ENCODE measurements around the gene STX16. TPM values are rescaled to one million over a fixed set of nuclear protein-coding genes. Genes with fewer than 3 reads are reported as not detected.

The STX16 gene
- total RNA-seq, 2 experiments from 2014 or later, result 163 to 173 TPM

GRCh38 chr20:58612121-58612691 lies 38.9 kb upstream of the STX16 start:
- ChIA-PET POLR2A (no interaction called here), CTCF (interaction anchor here (0.5 to 0.7 kb wide), 2 partner anchors 227 to 289 kb away, joined by 4 to 6 read pairs; no protein-coding TSS in a partner anchor)
- Mint-ChIP-seq H3K27ac (no peak overlapping the region), H3K4me3 (no peak overlapping the region), H3K36me3 (ENCODE audit: low read depth) (no peaks in the 10 kb centered on the region), H3K4me1 (no peaks in the 10 kb centered on the region), H3K27me3 (peaks cover 2% of the 10 kb centered on the region), H3K9me3 (no peaks in the 10 kb centered on the region)
- DNase-seq, result no peak

DNA sequence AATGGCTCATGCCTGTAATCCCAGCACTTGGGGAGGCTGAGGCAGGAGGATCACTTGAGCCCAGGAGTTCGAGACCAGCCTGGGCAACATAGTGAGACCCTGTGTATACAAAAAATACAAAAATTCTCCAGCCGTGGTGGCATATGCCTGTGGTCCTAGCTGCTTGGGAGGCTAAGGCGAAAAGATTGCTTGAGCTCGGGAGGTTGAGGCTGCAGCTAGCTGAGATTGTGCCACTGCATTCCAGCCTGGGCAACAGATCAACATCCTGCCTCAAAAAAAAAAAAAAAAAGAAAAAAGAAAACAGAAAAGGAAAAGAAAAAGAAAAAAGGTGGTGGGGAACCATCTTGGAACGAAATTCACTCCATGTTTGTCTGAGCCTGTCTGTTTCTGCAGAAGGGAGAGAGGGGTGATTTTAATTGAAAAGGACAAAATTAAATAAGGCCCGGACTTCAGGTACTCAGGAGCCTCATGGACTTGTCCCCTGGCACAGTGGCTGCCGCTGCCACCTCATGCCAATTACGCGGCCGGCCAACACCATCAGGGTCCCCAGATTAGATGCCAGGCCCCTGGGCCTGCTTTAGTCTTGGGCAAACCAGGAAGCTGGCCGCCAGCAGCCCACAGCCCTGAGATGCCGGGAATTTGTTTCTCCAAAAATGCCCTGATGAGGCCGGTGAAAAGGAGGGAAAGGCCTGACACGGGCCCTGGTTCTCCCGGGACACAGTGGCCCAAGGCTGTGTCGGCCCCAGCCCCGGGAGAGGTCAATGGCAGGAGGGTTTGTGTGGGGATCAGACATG lies 37.8 kb upstream of the STX16 start:
- H3K27ac Mint-ChIP-seq, result no peak overlapping the region
- peaks cover 8% of the 10 kb centered on the region for H3K27me3 Mint-ChIP-seq
- POLR2A ChIA-PET, result no interaction called here
- DNase-seq, result no peak
- CTCF ChIA-PET, result interaction anchor here (0.7 to 1.0 kb wide), 2 partner anchors 9 to 226 kb away, joined by 3 to 4 read pairs; no protein-coding TSS in a partner anchor
- H3K4me3 Mint-ChIP-seq, result no peak overlapping the region
- no peaks in the 10 kb centered on the region for H3K9me3 Mint-ChIP-seq
- H3K4me1 Mint-ChIP-seq, result no peaks in the 10 kb centered on the region
- H3K36me3 Mint-ChIP-seq (ENCODE audit: low read depth), result no peaks in the 10 kb centered on the region

DNA sequence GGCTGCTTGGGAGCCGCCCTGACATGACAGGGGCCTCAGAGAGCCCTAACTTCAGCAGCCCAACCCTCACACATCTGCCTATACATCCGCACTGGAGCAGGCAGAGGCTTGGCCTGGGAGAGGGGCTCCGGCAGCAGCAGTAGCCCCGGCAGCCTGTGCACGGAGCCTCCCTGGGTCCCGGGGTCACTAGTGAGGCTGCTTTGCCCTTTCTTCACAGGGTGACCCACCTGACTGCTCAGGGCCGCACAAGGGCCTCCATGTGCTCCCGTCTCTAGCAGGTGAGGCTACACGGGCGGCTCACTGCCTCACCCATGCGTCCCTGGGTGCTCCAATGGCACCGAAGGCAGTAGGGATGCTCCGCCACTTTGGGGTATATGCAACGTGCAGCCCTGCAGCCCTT lies 36.7 kb upstream of the STX16 start:
- no peak for DNase-seq
- CTCF ChIA-PET, result interaction anchor here (1.0 kb wide), 1 partner anchor 37 kb away, joined by 3 read pairs; the partner anchor contains the start of gene STX16
- Mint-ChIP-seq H3K4me1 (no peaks in the 10 kb centered on the region), H3K27ac (no peak overlapping the region), H3K9me3 (no peaks in the 10 kb centered on the region), H3K27me3 (peaks cover 14% of the 10 kb centered on the region), H3K4me3 (no peak overlapping the region), H3K36me3 (ENCODE audit: low read depth) (no peaks in the 10 kb centered on the region)
- POLR2A ChIA-PET, result no interaction called here

DNA sequence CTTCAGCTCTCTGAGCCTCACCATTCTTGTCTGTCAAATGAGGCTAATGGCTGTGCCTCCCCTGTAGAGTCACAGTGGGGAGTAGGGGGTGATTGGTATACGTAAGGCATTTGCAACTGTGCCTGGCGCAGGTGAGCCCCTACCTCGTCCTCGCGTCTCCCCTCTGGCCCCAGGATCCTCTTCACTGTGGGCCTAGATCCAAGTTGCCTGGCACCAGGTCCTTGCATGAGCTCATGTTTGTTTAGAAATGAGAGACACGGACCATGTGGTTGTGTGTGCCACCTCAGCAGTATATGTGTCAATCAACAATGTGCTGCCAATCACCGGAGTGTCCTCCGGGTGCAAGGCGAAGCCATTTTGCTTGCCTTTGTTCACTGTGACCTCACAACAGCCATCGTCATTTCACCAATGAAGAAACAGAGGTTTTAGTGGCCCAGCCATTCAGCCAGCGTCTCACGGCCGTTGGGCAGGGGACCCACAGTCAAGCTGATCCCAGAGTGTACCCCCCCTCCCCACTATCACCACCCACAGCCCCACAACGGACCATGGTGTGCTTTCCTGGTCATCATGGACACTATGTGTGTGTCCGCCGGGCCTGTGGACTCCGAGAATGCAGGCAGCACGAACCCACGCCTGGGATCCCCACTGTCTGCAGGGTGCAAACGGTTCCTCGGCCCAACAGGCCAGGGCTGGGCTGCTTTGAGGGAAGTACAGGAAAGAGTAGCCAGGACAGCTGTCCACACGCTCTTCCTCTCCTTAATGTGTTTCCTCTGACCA lies 35.9 kb upstream of the STX16 start:
- H3K4me3 Mint-ChIP-seq, result no peak overlapping the region
- no peak overlapping the region for H3K27ac Mint-ChIP-seq
- peaks cover 19% of the 10 kb centered on the region for H3K27me3 Mint-ChIP-seq
- CTCF ChIA-PET, result interaction anchor here (1.0 kb wide), 1 partner anchor 36 kb away, joined by 3 read pairs; the partner anchor contains the start of gene STX16
- H3K4me1 Mint-ChIP-seq, result no peaks in the 10 kb centered on the region
- H3K9me3 Mint-ChIP-seq, result no peaks in the 10 kb centered on the region
- DNase-seq, result no peak
- POLR2A ChIA-PET, result no interaction called here
- no peaks in the 10 kb centered on the region for H3K36me3 Mint-ChIP-seq (ENCODE audit: low read depth)

GRCh38 chr20:58616411-58616810 lies 34.7 kb upstream of the STX16 start:
- peaks cover 19% of the 10 kb centered on the region for H3K27me3 Mint-ChIP-seq
- no peaks in the 10 kb centered on the region for H3K9me3 Mint-ChIP-seq
- CTCF ChIA-PET, result interaction anchor here (1.0 kb wide), 1 partner anchor 774 kb away, joined by 3 read pairs; no protein-coding TSS in a partner anchor
- H3K4me1 Mint-ChIP-seq, result no peaks in the 10 kb centered on the region
- no peaks in the 10 kb centered on the region for H3K36me3 Mint-ChIP-seq (ENCODE audit: low read depth)
- POLR2A ChIA-PET, result no interaction called here
- H3K27ac Mint-ChIP-seq, result no peak overlapping the region
- no peak overlapping the region for H3K4me3 Mint-ChIP-seq
- DNase-seq, result no peak

DNA sequence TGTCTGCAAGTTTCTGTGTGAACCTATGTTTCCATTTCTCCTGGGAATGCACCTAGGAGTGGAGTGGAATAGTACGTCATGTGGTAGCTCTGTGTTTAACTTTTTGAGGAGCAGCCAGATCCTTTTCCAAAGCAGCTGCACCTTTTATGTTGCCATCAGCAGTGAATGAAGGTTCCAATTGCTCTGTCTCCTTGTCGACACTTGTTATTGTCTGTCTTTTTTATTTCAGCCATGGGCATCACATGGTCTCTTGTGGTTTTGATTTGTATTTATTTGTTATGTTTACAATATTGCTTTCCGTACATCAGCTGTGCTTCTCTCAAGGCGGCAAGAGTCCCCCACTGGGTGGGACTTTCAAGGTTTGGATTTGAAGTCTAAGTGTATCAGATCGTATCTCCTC lies 33.9 kb upstream of the STX16 start:
- POLR2A ChIA-PET, result no interaction called here
- no peaks in the 10 kb centered on the region for H3K9me3 Mint-ChIP-seq
- H3K4me1 Mint-ChIP-seq, result no peaks in the 10 kb centered on the region
- peaks cover 19% of the 10 kb centered on the region for H3K27me3 Mint-ChIP-seq
- H3K36me3 Mint-ChIP-seq (ENCODE audit: low read depth), result no peaks in the 10 kb centered on the region
- CTCF ChIA-PET, result interaction anchor here (1.0 kb wide), 1 partner anchor 773 kb away, joined by 3 read pairs; no protein-coding TSS in a partner anchor
- DNase-seq, result no peak
- no peak overlapping the region for H3K27ac Mint-ChIP-seq
- H3K4me3 Mint-ChIP-seq, result no peak overlapping the region

- ChIA-PET POLR2A (no interaction called here), CTCF (no interaction called here)
Measured at GRCh38 chr20:58618351-58619076, 32.6 kb upstream of the STX16 start.

GRCh38 chr20:58619077-58619863 lies 31.8 kb upstream of the STX16 start:
- DNase-seq, result no peak
- Mint-ChIP-seq H3K9me3 (no peaks in the 10 kb centered on the region), H3K36me3 (ENCODE audit: low read depth) (no peaks in the 10 kb centered on the region), H3K4me1 (no peaks in the 10 kb centered on the region), H3K27ac (no peak overlapping the region), H3K27me3 (peaks cover 19% of the 10 kb centered on the region), H3K4me3 (no peak overlapping the region)
- ChIA-PET POLR2A (no interaction called here), CTCF (no interaction called here)

More at GRCh38 chr20:58618351-58619076, 32.6 kb upstream of the STX16 start:
- DNase-seq, result no peak
- no peak overlapping the region for H3K27ac Mint-ChIP-seq
- H3K4me3 Mint-ChIP-seq, result no peak overlapping the region
- no peaks in the 10 kb centered on the region for H3K36me3 Mint-ChIP-seq (ENCODE audit: low read depth)
- H3K27me3 Mint-ChIP-seq, result peaks cover 19% of the 10 kb centered on the region
- no peaks in the 10 kb centered on the region for H3K4me1 Mint-ChIP-seq
- H3K9me3 Mint-ChIP-seq, result no peaks in the 10 kb centered on the region

DNA sequence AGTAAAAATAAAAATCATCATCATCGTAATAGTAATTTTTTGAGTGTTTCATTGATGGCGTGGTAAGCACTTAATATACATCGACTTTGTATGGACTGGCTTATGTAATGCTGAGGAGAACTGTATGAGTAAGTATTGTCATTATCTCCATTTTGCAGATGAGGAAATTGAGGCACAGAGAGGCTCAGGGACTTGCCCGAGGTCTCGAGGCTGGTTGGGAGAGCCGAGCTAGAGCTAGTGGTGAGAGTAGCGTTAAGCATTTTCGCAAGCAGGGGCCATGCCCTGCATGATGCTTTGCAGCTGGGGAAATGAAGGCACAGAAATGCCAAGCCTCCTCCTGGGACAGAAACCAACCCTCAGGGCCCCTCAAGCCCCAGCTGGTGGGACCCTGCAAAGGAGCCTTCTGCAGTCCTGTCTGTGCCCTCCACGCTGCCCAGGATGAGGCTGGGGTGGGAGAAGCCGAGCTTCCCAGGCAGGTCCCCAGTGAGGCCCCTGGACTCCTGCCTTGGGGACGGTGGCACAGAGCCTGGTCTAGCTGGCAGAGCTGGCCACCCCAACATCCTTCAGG lies 31.1 kb upstream of the STX16 start:
- H3K36me3 Mint-ChIP-seq (ENCODE audit: low read depth), result no peaks in the 10 kb centered on the region
- CTCF ChIA-PET, result interaction anchor here (1.3 kb wide), 1 partner anchor 11 kb away, joined by 3 read pairs; no protein-coding TSS in a partner anchor
- H3K4me3 Mint-ChIP-seq, result no peak overlapping the region

GRCh38 chr20:58621906-58622548 lies 29.1 kb upstream of the STX16 start:
- peaks cover 17% of the 10 kb centered on the region for H3K27me3 Mint-ChIP-seq
- H3K36me3 Mint-ChIP-seq (ENCODE audit: low read depth), result no peaks in the 10 kb centered on the region
- ChIA-PET CTCF (interaction anchor here (1.4 kb wide), 1 partner anchor 9 kb away, joined by 3 read pairs; no protein-coding TSS in a partner anchor), POLR2A (no interaction called here)
- no peak for DNase-seq
- H3K27ac Mint-ChIP-seq, result no peak overlapping the region
- H3K4me3 Mint-ChIP-seq, result no peak overlapping the region
- peaks cover 2% of the 10 kb centered on the region for H3K4me1 Mint-ChIP-seq
- no peaks in the 10 kb centered on the region for H3K9me3 Mint-ChIP-seq

More for the DNA sequence above, 31.1 kb upstream of the STX16 start:
- POLR2A ChIA-PET, result no interaction called here
- DNase-seq, result no peak
- Mint-ChIP-seq H3K27ac (no peak overlapping the region), H3K9me3 (no peaks in the 10 kb centered on the region), H3K27me3 (peaks cover 19% of the 10 kb centered on the region), H3K4me1 (no peaks in the 10 kb centered on the region)

Measured in activated CD4-positive, alpha-beta T cell treated with anti-CD3 and anti-CD28 coated beads, Interleukin-2, amount 10 ng/mL, durations not matched to agents 7 days and 5 days (primary cell).